ENCODE data around the gene PPP2R5D.

The PPP2R5D gene

GRCh38 chr6:42963855-42964605 is 20.3 kb upstream of the PPP2R5D start:
- no peak for DNase-seq

- DNase-seq: no peak
These were observed 17.8 kb upstream of the PPP2R5D start for GRCh38 chr6:42966571-42966970.

- no peak for DNase-seq
These were observed 17.1 kb upstream of the PPP2R5D start for GRCh38 chr6:42967228-42967627.

- no peak for DNase-seq
These were observed 16.2 kb upstream of the PPP2R5D start for GRCh38 chr6:42968126-42968701.

- no peak for DNase-seq
These were observed 15.6 kb upstream of the PPP2R5D start for GRCh38 chr6:42968783-42969182.

GRCh38 chr6:42969431-42969830 is 14.9 kb upstream of the PPP2R5D start:
- DNase-seq: no peak

- no peak for DNase-seq
These were observed 14.4 kb upstream of the PPP2R5D start for GRCh38 chr6:42969934-42970333.

- no peak for DNase-seq
These were observed 13.3 kb upstream of the PPP2R5D start for GRCh38 chr6:42970871-42971612.

GRCh38 chr6:42971746-42972327 is 12.5 kb upstream of the PPP2R5D start:
- no peak for DNase-seq

GRCh38 chr6:42973926-42974325 is 10.4 kb upstream of the PPP2R5D start:
- no peak for DNase-seq

- no peak for DNase-seq
These were observed 9.4 kb upstream of the PPP2R5D start for GRCh38 chr6:42974919-42975505.

- peak; percentile 65 for DNase-seq
These were observed 5.9 kb upstream of the PPP2R5D start for GRCh38 chr6:42978487-42978838.

- DNase-seq: peak; percentile 97
These were observed 5.4 kb upstream of the PPP2R5D start, which contains the start of gene PEX6 for GRCh38 chr6:42978839-42979522. PEX6 (minus strand) TSS chr6:42979181; CDS start chr6:42979150, 31 bp downstream.

GRCh38 chr6:42979523-42980177 is 4.7 kb upstream of the PPP2R5D start:
- no peak for DNase-seq

- DNase-seq: no peak
These were observed 2.5 kb upstream of the PPP2R5D start for GRCh38 chr6:42981836-42982235.

GRCh38 chr6:42984924-42985475 is 630 bp downstream of the PPP2R5D start:
- no peak for DNase-seq

- DNase-seq: no peak
These were observed 3.4 kb downstream of the PPP2R5D start for GRCh38 chr6:42987533-42988451.

GRCh38 chr6:42988486-42989020 is 4.2 kb downstream of the PPP2R5D start:
- no peak for DNase-seq

GRCh38 chr6:42989923-42990322 is 5.6 kb downstream of the PPP2R5D start:
- DNase-seq: no peak

GRCh38 chr6:42993445-42993844 is 9.1 kb downstream of the PPP2R5D start:
- no peak for DNase-seq
